Measurements from ENCODE around the gene KCNG4. TPM values are rescaled to one million over a fixed set of nuclear protein-coding genes. Genes with fewer than 3 reads are reported as not detected.

KCNG4 gene, protein sequence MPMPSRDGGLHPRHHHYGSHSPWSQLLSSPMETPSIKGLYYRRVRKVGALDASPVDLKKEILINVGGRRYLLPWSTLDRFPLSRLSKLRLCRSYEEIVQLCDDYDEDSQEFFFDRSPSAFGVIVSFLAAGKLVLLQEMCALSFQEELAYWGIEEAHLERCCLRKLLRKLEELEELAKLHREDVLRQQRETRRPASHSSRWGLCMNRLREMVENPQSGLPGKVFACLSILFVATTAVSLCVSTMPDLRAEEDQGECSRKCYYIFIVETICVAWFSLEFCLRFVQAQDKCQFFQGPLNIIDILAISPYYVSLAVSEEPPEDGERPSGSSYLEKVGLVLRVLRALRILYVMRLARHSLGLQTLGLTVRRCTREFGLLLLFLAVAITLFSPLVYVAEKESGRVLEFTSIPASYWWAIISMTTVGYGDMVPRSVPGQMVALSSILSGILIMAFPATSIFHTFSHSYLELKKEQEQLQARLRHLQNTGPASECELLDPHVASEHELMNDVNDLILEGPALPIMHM
- not detected for polyA plus RNA-seq

GRCh38 chr16:84239909-84240308 is at the start of gene KCNG4:
TSS of gene KCNG4 (minus strand) at chr16:84240012. CDS start at chr16:84237485, 2,527 bp downstream.
- 22 to 31% (median 26%) methylated on average over 7 of the region's 7 CpGs for WGBS, 3 donors
- no peak within 1 kb of the TSS for H3K27ac ChIP-seq (ENCODE audit: low read depth, low read length)

GRCh38 chr16:84288902-84289301 is 49.1 kb upstream of the KCNG4 start:
- H3K27ac ChIP-seq (ENCODE audit: low read depth, low read length): no peak overlapping the region
- 68 to 84% (median 71%) methylated on average over 8 of the region's 8 CpGs for WGBS, 3 donors

DNA sequence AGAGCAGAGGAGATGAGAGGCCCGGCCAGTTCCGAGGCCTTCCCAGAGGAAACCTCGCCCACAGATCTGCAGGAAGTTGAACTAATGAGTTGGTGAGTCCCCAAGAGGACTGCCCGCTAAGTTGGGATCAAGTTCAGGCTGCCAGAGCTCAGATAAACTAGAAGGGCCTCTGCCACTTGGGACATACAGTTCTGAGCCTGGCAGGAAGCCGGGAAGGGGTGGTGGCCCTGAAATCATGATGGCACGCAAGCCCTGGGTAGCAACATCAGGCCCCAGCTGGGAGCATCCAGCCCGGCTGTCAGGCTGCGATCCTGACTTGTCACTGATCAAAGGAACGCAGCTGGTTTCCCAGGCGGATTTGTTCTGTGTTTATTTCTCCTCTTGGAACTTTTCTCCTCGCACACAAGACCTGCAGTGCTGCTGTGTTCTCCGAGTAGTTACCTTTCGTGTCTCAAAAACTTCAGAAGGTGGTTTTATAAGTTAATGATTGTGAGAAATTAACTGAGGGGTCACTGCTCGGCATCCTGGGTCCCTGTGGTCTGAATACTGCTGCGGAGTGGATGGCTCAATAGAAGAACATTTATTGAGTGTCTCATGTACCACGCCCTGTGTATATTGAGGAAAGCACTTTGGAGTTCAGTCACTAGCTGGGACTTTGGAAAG is 46.9 kb upstream of the KCNG4 start:
- WGBS, 3 donors: 61 to 62% (median 62%) methylated on average over 16 of the region's 16 CpGs
- no peak overlapping the region for H3K27ac ChIP-seq (ENCODE audit: low read depth, low read length)

DNA sequence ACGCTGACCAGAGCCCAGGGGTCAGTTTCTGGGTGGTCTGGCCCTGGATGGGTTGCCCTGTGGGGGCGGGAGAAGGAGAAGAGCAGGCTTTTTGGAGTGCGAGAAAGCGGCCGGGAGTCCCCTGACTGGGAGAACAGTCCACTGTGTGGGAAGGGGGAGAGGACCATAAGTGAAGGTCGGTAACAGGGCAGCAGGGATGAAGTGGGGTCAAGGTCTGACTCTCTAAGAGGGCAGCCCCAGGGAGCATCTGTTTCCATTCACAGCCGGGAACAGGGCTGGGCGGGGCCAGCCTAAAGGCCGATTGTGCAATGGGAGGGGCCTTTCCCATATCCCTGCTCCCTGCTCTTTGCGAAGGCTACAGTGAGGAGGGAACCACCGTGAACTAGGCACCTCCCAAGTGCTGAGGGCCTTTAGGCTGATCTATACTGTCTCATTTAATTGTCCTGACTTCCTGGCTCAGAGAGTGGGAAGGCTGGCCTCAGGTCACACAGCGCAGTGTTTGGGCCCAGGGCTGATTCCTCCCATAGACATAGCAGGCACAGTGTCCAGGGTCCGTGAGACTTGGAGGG is 44.4 kb upstream of the KCNG4 start:
- no peak overlapping the region for H3K27ac ChIP-seq (ENCODE audit: low read depth, low read length)
- 36 to 49% (median 38%) methylated on average over 13 of the region's 13 CpGs for WGBS, 3 donors

DNA sequence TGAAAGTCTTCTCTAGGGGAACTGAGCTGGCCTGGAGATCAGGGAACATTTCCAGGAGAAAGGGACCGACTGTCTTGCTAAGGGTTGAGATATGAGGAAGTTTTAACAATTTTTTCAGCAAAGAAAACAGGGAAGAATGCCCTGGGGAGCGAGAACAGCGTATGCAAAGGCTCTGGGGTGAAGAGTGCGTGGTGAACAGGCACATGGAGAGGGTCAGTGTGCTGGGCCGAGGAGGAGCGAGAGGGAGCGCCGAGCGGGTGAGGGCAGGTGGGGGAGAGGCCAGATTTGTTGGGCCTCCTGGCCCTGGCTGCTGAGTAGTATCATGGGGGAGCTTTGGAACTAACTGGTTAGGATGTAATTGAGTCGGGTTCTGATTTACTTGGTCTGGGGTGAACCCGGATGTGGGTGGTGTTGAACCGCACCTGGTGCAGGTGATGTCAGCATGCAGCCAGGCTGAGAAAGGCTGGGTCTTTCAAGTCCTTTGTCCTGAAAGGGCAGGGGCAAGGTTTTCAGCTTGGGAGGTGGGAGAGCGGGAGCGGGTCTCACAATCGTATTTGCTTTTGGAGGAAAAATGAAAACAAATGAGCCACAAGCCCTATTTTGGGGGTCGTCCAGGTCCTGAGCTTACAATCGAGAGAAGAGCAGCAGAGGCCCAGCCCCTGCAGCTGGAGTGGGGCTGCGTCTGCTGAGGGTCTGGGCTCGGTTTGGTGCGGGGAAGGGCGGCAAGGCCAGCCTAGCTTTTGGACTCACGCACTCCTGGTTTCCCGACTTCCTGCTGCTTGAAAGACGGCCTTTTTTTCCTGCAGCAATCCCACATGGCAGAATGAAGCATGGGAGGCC is 43.7 kb upstream of the KCNG4 start:
- WGBS, 3 donors: 64 to 82% (median 72%) methylated on average over 24 of the region's 24 CpGs
- no peak overlapping the region for H3K27ac ChIP-seq (ENCODE audit: low read depth, low read length)

DNA sequence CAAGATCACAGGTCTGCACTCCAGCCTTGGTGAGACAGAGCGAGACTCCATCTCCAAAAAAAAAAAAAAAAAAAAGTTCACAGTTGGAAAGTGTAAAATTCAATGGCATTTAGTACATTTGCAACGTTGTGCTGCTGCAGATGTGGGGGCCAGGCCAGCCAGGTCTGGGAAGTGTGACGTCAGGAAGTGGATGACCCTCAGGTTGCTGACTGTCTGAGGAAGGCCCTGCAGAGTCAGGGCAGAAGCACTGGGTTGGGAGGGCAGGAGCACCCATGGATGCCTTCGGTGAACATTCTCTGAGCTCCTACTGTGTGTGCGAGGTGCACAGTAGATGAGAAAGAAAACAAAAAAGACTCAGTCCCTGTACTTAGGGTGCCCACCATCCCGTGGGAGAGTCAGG is 42.7 kb upstream of the KCNG4 start:
- no peak overlapping the region for H3K27ac ChIP-seq (ENCODE audit: low read depth, low read length)
- WGBS, 3 donors: 65 to 84% (median 82%) methylated on average over 6 of the region's 6 CpGs

DNA sequence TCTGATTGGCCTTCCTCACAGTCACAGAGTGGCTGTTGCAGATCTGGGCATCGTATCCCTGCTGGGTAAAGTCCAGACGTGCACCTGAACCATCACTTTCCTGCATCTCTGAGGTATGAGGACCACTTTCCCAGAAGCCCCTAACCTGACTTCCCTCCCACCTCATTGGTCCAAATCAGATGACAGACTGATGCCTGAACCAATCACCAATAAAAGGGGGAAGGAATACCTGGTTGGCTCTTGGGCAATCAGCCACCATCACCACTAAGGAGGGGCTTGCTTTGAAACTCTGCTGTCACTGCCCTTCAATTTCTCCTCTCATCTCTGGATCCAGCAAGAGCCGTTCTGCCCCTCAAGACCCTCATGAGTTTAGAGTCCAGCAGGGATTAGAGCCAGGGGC is 41.3 kb upstream of the KCNG4 start:
- no peak overlapping the region for H3K27ac ChIP-seq (ENCODE audit: low read depth, low read length)
- WGBS, 3 donors: 84 to 93% (median 92%) methylated on average over 3 of the region's 3 CpGs

DNA sequence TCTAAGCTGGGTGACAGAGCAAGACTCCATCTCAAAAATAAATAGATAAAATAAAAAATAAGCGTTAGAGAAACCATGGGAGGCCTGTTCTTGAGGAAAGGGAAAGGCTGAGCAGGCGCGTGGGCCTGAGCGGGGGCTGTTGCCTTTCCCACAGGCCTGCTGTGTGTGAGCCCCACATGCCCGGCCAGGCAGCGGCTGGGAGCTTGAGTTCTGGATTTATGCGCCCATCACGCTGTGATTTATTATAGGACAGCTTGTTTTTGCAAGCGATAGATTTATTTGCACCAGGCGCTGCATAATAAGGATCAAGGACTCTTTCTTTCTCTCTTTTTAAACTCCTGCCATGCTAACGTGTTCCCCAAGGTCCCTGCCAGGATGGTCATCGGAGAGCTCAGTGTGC is 40.1 kb upstream of the KCNG4 start:
- 81 to 92% (median 90%) methylated on average over 12 of the region's 12 CpGs for WGBS, 3 donors
- H3K27ac ChIP-seq (ENCODE audit: low read depth, low read length): no peak overlapping the region

DNA sequence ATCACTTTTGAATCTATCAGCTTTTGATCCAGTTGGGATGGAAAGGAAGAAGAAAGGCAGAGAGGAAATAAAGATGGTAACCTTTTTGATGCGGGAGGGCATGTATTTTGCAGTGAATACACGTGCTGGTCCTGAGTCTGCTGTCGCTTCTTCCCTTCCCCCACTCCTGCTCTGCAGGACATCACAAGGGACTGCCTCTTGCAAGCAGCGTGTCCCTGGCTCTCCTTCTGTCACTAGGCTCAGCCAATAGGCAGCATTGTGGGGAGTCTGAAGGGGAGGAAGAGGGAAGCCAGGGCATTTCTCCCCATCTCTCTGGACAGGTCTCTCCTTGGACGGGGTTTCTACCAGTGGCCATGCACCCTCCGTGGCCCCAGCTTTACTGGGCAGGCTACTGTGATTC is 39.2 kb upstream of the KCNG4 start:
- WGBS, 3 donors: 29 to 70% (median 66%) methylated on average over 6 of the region's 6 CpGs

GRCh38 chr16:84278333-84278732 is 38.5 kb upstream of the KCNG4 start:
- H3K27ac ChIP-seq (ENCODE audit: low read depth, low read length): no peak overlapping the region
- WGBS, 3 donors: 84 to 93% (median 93%) methylated on average over 12 of the region's 12 CpGs

More for the DNA sequence above, 39.2 kb upstream of the KCNG4 start:
- H3K27ac ChIP-seq (ENCODE audit: low read depth, low read length): no peak overlapping the region

- 31 to 34% (median 32%) methylated on average over 10 of the region's 10 CpGs for WGBS, 3 donors
- H3K27ac ChIP-seq (ENCODE audit: low read depth, low read length): no peak overlapping the region
Observed at GRCh38 chr16:84277244-84277823, 37.5 kb upstream of the KCNG4 start.

GRCh38 chr16:84275585-84276151 is 35.9 kb upstream of the KCNG4 start:
- 73 to 87% (median 85%) methylated on average over 6 of the region's 6 CpGs for WGBS, 3 donors
- no peak overlapping the region for H3K27ac ChIP-seq (ENCODE audit: low read depth, low read length)

- 73 to 95% (median 92%) methylated on average over 9 of the region's 9 CpGs for WGBS, 3 donors
- H3K27ac ChIP-seq (ENCODE audit: low read depth, low read length): no peak overlapping the region
Observed at GRCh38 chr16:84274515-84274914, 34.7 kb upstream of the KCNG4 start.

DNA sequence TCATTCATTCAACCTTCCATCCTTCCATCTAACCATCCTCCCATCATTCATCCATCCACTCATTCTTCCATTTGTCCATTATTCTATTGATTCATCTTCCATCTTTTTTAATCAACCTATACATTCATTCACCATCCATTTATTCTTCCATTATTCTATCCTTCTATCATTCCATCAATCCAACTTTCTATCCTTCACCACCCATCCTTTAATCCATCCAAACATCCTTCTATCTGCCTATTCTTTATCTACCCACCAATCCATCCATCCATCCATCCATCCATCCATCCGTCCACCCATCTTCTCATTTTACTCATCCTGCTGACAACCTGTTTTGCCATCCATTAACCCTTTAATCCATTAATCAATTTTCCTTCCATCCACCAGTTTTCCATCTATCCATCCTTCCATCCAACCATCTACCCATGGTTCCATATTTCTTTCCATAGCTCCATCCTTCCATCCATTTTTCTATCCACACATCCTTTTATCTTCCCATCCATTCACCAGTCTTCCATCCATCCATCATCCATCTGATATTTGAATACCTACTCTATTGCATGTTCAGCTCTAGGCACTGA is 33.0 kb upstream of the KCNG4 start:
- no peak overlapping the region for H3K27ac ChIP-seq (ENCODE audit: low read depth, low read length)
- WGBS, 3 donors: 7 to 50% (median 35%) methylated on average over 1 of the region's 1 CpG

GRCh38 chr16:84271866-84272265 is 32.1 kb upstream of the KCNG4 start:
- no peak overlapping the region for H3K27ac ChIP-seq (ENCODE audit: low read depth, low read length)
- WGBS, 3 donors: 69 to 79% (median 71%) methylated on average over 4 of the region's 4 CpGs

DNA sequence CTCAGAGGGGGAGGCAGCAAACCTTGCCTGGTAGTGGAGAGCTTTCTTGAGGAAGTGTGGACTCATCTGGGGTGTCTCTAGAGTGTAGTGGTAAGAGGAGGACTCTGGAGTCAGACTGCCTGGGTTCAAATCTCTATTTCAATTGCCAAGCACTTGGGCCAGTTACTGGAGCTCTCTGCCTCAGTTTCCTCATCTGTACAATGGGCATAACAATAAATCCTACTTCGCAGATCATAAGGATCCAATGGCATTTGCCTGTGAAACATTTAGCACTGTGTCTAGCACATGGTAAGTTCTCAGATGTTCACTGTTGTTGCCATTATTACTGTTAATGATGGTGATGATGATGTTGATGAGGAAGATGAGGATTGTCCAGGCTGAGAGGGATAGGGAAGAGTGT is 31.2 kb upstream of the KCNG4 start:
- 52 to 85% (median 70%) methylated on average over 1 of the region's 1 CpG for WGBS, 3 donors

GRCh38 chr16:84270531-84270930 is 30.7 kb upstream of the KCNG4 start:
- no peak overlapping the region for H3K27ac ChIP-seq (ENCODE audit: low read depth, low read length)
- WGBS, 3 donors: 75 to 86% (median 83%) methylated on average over 10 of the region's 10 CpGs

More for the DNA sequence above, 31.2 kb upstream of the KCNG4 start:
- H3K27ac ChIP-seq (ENCODE audit: low read depth, low read length): no peak overlapping the region

All from adipose tissue (tissue), 3 donors.